Choroid plexus epithelial cell (primary cell): ENCODE results near the gene MYF6.

ENCODE experiments used
- DNase-seq: peaks from one replicate; pipeline ENCODE4 v3.0.0-alpha.2; 2010; ENCODE audit warnings: low read depth
- H3K4me3 ChIP-seq: 2 replicates; pipeline ENCODE4 v1.5.1; 2011; ENCODE audit warnings: low read depth, mild to moderate bottlenecking, control low read depth, low read length, moderate library complexity
- CTCF ChIP-seq: conservative IDR thresholded peaks from 2 replicates; pipeline ENCODE4 v1.5.1; 2011; ENCODE audit warnings: low read depth, mild to moderate bottlenecking, control low read depth, inconsistent platforms, low read length, moderate library complexity

MYF6 gene

DNA sequence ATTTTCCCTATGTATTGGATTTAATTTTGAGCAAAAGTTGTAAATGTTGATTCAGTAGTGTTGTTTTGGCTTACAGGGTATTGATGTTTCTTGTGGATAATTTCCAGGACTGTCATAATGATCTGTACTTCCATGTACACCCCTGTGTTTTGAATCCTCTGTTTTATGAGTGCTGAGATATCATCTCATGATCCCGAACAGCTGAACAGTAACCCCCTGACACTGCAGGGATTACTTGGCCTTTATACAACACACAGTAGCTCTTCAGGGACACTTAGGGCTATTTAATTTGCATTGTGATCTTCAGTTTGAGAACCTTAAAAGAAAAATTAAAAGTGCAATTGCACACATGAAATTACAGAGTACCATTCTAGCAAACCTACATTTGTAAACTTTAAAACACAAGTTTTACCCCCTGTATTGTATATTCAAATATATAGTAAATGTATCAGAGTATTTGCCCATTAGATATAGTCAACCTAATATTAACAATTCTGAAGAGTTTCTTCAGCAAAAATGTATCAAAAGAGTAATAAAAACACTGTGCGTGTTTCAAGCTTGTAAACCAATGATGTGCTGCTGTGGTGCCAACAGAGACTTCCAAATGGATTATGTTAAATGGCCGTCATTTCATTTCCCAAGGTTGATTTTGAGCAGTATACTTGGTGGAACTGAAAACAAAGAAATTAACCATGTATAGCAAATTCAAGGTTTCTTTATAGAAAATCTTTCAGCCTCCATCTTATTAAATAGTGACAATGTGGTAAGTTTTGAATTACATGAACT, 27.9 kb upstream of the MYF6 start:
- DNase-seq: no peak
- TF ChIP-seq CTCF: no peak
- H3K4me3 ChIP-seq: no peak overlapping the region

DNA sequence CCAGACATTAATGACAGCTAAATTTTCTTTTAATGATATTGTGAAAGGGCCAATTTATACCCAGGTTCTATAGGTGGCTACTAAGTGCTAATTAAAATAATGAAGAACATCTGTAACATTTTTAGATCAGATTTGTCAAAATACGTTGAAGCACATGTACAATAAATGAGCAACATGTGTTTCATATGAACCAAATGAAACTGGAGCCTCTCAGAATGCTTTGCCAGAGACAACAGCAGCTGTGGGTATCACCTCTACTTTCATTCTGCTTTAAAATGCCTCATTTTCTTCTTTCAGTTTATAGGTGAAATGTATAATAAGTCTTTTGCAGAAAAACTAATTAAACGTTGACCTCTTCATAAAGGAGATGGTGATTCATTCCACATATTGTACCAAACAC, 26.1 kb upstream of the MYF6 start:
- TF ChIP-seq CTCF: no peak
- DNase-seq: peak; percentile 7
- H3K4me3 ChIP-seq: no peak overlapping the region

DNA sequence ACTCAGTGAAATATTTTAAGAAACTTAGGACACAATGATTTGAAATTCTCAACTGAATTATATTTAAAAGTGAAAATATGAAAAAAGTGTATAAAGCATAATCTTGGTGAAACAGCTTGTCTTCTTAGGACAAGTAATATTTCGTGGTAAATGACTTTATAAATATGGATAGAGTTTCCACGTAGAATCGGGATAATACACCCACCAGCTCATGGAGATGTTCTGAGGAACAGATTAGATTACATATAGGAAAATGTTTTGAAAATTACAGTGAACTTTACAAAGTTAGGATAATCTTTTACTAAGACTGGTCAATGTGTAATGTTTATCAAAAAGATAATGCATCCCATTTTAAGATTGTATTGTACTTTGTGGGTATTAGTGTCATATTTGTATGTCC, 25.6 kb upstream of the MYF6 start:
- H3K4me3 ChIP-seq: no peak overlapping the region
- DNase-seq: no peak
- TF ChIP-seq CTCF: no peak

DNA sequence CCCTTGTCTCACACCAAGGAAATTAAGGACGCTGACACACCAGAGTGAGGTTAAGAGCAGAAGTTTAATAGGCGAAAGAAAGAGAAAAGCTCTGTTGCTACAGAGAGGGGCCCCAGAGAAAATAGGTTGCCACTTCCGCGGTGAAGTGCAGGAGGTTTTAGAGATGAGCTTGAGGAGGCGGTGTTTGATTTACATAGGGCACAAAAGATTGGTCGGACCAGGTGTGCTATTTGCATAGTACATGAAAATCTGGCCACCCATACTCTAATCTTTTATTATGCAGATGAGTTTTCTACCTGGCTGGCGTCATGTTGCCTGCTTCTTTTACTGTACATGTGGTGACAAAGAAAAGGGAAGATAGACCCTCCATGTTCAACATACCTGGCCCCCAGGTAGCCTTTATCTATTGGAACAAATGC, 23.3 kb upstream of the MYF6 start:
- DNase-seq: no peak
- no peak for TF ChIP-seq CTCF

GRCh38 chr12:80690090-80690489, 17.3 kb upstream of the MYF6 start:
- H3K4me3 ChIP-seq: no peak overlapping the region
- no peak for DNase-seq
- TF ChIP-seq CTCF: no peak

More for the DNA sequence above, 23.3 kb upstream of the MYF6 start:
- no peak overlapping the region for H3K4me3 ChIP-seq

- no peak overlapping the region for H3K4me3 ChIP-seq
- TF ChIP-seq CTCF: no peak
- no peak for DNase-seq
Measured at GRCh38 chr12:80690513-80690912, 16.9 kb upstream of the MYF6 start.

- TF ChIP-seq CTCF: no peak
- H3K4me3 ChIP-seq: no peak overlapping the region
- no peak for DNase-seq
Measured at GRCh38 chr12:80692114-80692513, 15.3 kb upstream of the MYF6 start.
